Spleen (tissue), 7 donors: ENCODE results near the gene PLCB1.

Experiments
- POLR2AphosphoS5 ChIP-seq, 3 donors: sonication (generic); formaldehyde crosslinking; IDR thresholded peaks; one replicate each; pipeline ENCODE4 v1.5.1; 2017; ENCODE audit warnings: antibody characterized with exemption in 3 of 3
- TF ChIP-seq, protein P1 (sequence below), 11 experiments: fragments of 200-600 bp in 7 of 11; fragments of 450-650 bp in 4 of 11; sonication (generic) in 4 of 11; IDR thresholded peaks in 8 of 11; conservative IDR thresholded peaks in 3 of 11; 1 replicate in 7 of 11; 2 replicates in 4 of 11; pipeline versions ENCODE4 v1.4.0 to v1.8.0; 2016 to 2021; ENCODE audit warnings: antibody characterized with exemption in 11 of 11, inconsistent platforms in 4 of 11, mild to moderate bottlenecking in 1 of 11
- donor health status: DM: no; HTN: no; CAD: no; lungs with moderate emphysema.
- donor health status: DM: no; HTN: no; CAD: no.
- donor health status: DM: no; HTN: no; CAD: no.

- TF ChIP-seq, protein P1, sequence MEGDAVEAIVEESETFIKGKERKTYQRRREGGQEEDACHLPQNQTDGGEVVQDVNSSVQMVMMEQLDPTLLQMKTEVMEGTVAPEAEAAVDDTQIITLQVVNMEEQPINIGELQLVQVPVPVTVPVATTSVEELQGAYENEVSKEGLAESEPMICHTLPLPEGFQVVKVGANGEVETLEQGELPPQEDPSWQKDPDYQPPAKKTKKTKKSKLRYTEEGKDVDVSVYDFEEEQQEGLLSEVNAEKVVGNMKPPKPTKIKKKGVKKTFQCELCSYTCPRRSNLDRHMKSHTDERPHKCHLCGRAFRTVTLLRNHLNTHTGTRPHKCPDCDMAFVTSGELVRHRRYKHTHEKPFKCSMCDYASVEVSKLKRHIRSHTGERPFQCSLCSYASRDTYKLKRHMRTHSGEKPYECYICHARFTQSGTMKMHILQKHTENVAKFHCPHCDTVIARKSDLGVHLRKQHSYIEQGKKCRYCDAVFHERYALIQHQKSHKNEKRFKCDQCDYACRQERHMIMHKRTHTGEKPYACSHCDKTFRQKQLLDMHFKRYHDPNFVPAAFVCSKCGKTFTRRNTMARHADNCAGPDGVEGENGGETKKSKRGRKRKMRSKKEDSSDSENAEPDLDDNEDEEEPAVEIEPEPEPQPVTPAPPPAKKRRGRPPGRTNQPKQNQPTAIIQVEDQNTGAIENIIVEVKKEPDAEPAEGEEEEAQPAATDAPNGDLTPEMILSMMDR (IDR thresholded peaks at IDR 0.05 in 8 of 11, conservative IDR thresholded peaks at IDR 0.05 in 3 of 11): peak in 1 of 11 experiments; percentile 26
- TF ChIP-seq POLR2AphosphoS5 (IDR thresholded peaks at IDR 0.05): no peak
These were observed 311.5 kb downstream of the PLCB1 start for GRCh38 chr20:8443464-8444072.
